NCI-H1930 (cell line): Measurements from ENCODE around the gene RAPGEF4.

ENCODE experiments used
- DNase-seq, 2 experiments: peaks; one replicate each; lab custom pipeline; 2025; lab: John Stamatoyannopoulos, UW

The RAPGEF4 gene

DNA sequence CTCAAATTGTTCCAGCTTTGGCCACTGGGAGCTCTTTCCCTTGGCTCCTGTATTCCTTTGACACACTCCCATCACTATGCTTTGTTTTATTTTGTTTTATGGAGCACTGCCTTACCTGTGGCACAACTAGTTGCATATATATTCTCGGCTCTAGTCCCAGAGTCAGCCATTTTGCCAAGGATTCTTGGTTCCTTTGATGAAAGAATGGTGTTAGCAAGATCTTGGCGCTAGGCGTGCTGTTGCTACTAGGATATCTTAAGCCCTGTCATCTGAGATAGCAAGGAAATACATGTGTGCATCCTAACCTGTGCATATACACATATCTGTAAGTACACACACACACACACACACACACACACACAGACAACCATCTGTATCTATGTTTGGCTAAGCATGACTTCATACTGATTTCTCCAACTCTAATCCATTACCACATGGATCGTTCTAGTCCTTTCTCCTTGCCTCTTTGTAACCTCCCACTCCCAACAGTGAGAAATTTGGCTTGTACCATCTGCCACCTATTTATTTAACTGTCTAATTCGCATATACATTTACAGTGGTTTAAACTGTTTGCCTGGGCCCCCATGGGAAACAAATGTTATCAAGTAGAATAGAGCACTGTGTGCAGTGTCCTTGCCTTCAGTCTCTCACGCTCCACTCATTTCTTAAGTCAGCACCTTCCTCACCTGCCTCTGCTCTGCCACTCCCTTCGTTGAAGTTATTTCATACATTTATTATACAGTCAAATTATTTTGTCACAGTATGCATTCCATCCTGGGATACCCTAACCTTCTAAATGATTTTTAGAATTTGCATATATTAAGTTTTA lies 202.5 kb downstream of the RAPGEF4 start:
- DNase-seq, result no peak

DNA sequence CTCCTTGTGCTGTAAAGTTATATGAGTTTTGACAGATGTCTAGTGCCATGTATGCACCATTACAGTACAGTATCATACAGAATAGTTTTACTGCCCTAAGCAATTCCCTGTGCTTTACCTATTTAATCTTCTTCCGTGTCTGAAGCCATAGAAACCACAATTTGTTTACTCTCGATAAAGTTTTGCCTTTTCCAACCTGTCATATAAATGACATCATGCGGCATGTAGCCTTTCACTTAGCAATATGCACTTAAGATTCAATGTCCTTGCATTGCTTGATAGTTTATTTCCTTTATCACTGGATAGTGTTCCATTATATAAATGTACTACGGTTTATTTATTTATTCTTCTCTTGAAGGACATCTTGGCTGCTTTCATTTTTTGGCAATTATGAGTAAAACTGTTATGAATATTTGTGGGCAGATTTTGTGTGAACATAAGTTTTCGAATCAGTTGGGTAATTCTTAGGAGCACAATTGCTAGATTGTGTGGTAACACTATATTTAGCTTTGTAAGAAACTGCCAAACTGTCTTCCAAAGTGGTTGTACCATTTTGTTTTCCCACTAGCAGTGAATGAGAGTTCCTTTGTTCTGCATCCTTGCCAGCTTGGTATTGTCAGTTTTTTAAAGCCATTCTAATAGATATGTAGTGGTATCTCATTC lies 203.2 kb downstream of the RAPGEF4 start:
- no peak for DNase-seq

DNA sequence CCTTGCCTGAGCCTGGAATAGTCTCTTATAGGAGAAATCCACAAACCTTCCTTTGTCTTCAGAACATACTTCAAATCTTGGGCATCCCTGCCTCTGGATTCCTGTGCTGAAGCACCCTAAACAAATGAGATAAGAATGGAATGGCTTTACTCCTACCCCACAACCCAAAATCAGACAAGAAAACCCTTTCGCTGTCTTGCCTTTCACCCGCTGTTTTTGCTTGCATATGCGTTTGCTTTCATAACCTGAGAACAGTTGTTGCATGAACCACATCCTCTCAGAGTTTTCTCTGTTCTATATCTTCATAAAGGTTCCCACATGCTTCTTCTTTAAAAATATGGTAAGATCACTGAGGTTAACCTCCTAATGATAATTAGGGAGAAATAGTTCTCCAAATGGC lies 207.9 kb downstream of the RAPGEF4 start:
- DNase-seq, result no peak

DNA sequence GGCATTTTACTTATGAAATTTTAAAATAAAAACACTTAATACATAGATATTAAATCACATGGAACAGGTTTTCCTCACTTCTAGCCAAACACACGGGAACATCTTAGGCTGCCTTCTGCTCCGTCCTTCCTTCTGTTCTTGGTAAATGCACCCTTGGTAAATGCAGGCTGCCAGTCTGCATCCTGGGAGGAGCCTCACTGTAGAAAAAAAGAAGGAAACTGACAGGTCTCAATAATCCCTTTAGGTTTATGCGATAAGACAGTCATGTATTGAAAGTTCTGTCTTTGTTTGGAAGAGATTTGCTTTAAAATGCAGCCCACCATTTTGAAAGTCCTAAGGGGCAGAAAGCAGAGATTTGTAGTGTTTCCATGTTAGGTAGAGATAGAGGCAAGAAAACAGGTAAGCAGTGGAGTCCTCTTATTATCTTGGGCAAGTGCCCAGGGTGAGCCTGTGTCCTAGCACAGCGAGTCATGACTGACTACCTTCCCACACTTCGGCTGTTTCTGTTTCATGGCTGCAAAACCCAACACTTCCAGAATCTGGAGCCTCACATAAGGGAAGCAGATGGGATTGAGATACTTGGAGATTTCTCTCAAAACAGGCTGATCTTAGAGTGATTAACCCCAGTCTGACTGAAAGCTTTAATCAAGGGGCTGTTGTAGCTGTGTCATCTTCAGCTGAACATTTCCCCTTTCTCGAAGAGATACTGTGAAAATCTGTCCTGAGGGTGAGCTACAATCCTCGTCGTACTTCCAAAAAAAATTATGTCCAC lies 208.6 kb downstream of the RAPGEF4 start:
- DNase-seq, result no peak

- no peak for DNase-seq
These were observed 209.3 kb downstream of the RAPGEF4 start for GRCh38 chr2:172944794-172945509.

DNA sequence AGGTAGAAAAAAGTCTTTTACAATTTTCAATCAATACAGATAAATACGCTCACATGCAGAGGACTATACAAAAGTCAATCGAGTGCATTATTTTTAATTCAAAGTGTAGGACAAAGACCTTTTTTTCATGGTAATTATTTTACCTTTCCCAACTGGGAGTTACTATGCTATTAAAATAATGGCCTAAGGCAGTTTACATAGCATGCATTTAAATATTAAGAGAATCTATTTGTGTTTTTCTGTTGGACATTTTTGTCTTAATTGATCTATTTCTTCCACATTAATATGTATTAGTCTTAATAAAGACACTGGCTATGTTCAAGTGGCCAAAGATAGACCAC lies 209.8 kb downstream of the RAPGEF4 start:
- no peak for DNase-seq

DNA sequence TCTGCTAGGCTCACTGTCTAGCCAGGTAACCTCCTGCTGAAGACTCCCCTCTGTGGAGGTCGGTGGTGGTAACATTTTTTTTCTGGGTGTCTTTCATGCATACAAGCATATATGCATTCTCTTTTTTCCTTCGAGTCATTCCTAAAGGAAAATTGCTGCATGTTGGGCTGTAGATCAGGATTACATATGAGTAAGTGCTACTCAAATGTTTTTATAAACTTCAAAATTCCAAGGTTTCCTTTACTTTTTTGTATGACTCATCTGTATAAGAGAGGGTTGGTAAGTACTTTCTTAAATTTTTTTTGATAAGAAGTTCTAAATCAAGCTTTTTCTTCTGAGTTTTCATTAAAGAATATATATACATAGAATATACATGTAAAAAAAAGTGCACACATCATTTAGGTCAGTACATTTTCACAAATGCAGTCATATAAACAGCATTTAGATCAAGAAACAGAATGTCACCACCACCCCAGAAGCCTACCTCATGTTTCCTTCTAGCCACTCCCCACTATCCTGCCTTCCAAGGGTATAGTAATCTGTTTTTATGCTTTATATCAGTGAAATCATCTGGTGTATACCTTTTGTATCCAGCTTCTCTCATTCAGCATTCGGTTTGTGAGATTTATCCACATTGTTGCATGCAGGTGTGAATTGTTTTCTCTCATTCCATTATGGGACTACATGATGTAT lies 212.0 kb downstream of the RAPGEF4 start:
- no peak for DNase-seq

GRCh38 chr2:172949522-172949921 lies 213.9 kb downstream of the RAPGEF4 start:
- no peak for DNase-seq

GRCh38 chr2:172950565-172950964 lies 214.9 kb downstream of the RAPGEF4 start:
- DNase-seq, result no peak

- DNase-seq, result no peak
These were observed 215.9 kb downstream of the RAPGEF4 start for GRCh38 chr2:172951554-172951953.

DNA sequence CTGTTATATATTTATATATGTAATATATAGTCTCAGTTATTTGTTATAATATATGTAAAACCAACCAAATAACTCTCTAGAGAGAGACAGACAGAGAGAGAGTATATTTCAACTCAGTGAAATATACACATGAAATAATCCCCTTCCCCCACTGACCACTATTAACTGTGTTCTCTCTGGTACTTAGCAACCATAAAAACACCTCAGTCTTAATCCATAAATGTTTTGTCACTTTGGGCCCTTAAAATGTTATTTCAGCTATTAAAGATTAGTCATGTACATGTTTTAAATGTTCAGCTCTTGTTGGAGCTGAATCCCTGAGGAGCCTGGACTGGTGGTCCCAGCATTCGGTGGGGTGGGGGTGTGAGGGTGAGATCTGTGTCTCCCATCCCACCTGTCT lies 217.8 kb downstream of the RAPGEF4 start:
- no peak for DNase-seq

DNA sequence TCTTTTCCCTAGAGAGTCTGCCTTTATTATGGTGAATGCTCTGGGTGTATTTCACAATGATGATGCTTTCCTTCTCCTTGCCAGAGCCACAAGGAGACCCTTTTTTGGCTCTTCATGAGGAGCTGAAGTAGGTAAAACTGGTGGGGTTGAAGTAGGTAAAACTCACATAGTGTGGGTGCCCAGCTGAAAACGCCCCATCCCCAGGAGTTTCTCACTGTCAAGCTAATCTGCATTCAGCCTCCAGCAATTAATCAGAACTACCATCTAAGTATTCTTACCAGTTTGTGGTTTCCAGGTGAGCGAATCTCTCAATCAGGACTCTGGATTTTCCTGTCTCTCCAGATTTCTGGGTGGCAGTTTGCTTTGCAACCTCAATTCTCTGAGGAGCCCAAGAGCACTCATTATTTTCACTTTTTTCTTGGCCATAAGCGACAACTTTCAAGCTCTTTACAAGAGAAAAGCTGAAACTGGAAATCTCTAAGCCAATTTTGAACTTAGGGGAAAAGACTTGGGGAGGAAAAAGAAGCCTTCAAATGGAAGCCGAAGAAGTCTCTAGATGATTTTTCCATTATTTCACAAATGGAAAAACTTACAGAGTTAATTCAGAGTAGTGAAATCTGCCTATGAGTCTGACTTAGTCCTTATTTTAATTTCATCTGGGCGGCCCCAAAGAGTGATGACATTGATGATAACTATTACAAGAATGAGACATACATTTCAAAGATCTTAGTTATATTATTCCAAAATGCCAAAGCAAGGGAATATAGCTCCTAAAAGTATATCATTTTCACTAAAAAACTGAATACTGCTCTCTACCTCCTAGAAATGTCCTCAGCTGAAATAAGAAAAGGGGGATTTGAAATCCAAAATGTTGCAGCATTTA lies 218.6 kb downstream of the RAPGEF4 start:
- no peak for DNase-seq

- DNase-seq, result no peak
These were observed 219.9 kb downstream of the RAPGEF4 start for GRCh38 chr2:172955587-172955986.

- DNase-seq, result no peak
These were observed 222.1 kb downstream of the RAPGEF4 start for GRCh38 chr2:172957734-172958133.

GRCh38 chr2:172962082-172962481 lies 226.4 kb downstream of the RAPGEF4 start:
- DNase-seq, result no peak

DNA sequence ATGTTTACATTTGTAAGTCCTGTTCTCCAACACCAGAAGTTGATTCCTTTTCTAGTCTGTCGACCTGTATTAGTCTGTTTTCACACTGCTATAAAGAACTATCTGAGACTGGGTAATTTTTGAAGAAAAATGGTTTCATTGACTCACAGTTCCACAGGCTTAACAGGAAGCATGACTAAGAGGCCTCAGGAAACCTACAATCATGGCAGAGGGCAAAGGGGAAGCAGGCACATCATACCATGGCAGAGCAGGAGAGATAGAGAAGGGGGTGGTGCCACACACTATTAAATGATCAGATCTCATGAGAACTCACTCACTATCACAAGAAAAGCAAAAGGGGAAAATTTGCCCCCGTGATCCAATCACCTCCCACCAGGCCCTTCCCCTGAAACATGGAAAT lies 227.2 kb downstream of the RAPGEF4 start:
- DNase-seq, result no peak

- DNase-seq, result no peak
These were observed 229.0 kb downstream of the RAPGEF4 start for GRCh38 chr2:172964511-172965139.

DNA sequence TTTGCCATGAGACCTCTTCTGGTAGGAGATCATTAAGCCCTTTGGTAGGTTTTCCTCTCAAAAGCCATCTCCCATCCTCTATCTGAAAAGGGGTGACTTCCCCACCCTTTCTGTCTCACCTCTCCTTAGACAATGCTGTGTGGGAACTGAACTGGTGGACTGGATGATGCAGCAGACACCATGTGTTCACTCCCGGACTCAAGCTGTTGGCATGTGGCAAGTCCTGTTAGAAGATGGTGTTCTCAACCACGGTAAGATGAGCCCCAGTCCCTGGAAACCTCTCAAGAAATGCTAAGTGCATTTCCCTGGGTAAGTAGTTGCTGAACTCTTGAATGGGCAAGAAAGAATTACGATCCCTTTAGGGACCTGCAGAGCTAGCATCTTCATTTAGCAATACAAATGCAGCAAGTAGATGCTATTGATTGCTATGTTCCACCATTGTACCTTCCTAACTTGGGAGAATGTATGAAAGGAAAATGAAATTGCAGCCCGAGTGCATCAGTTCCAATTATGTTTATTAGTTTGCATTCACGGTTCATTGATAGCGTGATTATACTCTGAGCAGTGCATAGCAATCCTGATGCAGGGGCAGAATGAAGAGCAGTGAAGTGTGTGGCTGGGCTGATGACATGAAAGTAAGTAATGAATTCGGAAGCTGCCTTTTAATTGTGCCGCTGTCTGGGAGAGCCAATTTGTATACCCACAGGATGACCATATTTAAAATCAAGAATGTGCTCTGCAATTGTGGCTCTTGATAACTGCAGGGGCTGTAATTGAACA lies 230.0 kb downstream of the RAPGEF4 start:
- no peak for DNase-seq
